HG02678 (cell line): ENCODE results near the gene PLA2G6.

ENCODE experiments used
- ATAC-seq: cut with Tn5 transposase; IDR thresholded peaks from one replicate; pipeline ENCODE4 v1.9.1; 2021; ENCODE audit warnings: mild to moderate bottlenecking, moderate library complexity; ENCODE audit not compliant: unreplicated experiment

PLA2G6 gene

DNA sequence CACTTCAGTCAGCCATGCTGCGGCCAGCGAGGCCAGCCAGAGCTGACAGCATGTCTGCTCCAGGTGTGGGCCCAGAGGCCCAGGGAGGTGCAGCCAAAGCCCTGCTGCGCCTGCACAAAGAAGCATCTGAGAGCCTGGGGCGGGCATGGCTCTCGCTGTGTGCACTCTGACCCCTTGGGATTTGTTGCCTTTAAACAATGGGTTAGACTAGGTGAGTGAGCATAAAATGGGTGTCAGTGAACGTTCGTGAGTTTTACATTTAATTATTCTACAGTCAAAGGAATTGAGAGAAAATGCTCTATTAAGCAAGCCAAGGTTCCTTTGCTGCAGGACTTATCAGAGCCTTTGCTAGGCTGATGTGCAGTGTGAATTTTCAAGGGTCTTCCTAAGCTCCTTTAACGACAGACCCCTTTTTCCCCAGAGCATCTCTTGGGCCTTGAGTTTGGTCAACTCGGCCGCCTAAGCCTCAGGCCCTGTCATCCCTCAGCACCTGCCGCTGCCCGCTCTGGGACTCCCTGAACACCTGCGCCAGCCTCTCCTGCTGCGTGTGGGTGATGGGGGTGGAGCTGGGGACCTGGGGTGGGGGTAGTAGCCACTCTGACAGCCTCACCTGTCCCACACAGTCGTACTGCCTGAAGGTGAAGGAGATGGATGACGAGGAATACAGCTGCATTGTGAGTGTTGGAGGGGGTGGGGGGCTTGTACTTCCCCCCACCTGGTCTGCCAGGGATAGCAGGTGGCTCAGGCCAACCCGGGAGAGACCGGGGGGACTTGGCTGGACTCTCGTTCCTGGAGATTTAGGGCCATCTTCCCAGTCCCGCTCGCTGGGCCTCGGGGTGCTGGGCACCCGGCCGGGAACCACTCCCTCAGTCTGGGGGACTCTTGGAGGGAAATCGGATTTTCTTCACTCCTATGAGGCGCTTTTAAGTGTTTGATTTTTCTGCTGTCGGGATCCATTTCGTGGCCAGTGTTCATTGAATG, 108.2 kb downstream of the PLA2G6 start:
- ATAC-seq, result no peak

DNA sequence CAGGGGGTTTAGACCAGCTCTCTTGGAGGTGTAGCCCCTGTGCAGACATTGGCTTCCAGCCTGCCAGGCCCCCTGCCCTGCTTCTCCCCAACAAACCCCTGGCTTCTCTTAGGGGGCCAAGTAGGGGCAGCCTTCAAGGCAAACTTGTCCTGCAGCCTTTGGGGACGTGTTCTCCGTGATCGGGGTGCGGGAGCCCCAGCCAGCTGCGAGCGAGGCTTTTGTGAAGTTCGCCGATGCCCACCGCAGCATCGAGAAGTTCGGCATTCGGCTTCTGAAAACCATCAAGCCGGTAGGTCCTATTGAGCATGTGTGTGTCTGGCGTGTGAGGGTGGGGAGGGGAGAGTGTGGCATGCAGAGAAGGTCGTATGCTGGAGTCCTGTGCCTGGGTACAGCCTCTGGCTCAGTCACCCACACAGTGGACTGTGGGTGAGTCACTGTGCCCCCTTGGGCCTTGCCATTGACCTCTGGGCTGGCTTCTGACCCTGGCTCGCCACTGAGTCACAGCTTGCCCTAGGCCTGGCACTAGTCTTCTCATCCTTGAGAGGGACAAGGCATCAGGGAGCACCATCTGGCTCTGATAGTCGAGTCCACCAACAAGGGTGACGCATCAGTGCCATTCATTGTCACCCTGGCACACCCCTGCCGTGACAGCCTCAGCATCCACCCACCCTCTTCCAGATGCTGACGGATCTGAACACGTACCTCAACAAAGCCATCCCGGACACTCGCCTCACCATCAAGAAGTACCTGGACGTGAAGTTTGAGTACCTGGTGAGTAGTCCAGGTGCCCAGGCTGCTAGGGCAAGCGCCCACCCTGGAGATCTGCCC, 109.1 kb downstream of the PLA2G6 start:
- no peak for ATAC-seq

DNA sequence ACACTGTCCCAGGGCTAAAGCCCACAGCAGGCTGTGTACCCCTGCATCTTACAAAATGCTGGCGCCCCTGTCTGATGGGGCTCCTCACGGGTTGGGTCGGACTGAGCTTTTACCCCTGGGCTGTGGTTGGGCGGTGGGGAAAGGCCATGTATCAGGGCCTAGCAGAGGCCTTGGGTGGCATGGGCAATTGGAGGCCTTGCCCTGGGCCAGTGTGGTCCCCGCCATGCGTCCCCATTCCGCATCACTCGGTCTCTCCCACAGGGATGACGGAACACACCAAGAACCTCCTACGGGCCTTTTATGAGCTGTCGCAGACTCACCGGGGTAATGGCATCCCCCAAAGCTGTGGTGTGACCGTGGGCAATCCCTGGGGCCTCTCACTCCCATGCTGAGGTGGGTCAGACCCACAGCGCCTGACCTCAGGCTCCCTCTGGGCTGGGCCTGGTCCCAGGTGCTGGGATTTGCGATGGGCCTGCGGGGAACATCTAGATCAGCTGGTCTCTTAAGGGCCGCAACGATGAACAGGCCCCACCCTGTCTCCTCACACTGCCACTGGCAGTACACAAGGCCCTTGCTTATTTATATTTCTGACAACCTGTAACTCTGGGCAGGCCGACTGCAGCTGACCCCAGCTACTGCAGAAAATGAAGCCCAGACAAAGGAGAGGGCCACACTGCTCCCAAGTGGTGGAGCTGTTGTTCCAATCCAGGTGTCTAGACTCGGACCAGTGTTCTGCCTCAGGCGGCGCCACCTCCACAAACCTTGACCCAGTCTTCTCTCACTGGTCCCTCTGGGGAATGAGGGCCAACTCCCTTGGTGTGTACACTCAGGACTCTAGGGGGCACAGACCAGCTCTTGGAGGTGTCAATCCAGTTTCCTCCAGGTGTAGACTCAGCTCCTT, 110.0 kb downstream of the PLA2G6 start:
- no peak for ATAC-seq

DNA sequence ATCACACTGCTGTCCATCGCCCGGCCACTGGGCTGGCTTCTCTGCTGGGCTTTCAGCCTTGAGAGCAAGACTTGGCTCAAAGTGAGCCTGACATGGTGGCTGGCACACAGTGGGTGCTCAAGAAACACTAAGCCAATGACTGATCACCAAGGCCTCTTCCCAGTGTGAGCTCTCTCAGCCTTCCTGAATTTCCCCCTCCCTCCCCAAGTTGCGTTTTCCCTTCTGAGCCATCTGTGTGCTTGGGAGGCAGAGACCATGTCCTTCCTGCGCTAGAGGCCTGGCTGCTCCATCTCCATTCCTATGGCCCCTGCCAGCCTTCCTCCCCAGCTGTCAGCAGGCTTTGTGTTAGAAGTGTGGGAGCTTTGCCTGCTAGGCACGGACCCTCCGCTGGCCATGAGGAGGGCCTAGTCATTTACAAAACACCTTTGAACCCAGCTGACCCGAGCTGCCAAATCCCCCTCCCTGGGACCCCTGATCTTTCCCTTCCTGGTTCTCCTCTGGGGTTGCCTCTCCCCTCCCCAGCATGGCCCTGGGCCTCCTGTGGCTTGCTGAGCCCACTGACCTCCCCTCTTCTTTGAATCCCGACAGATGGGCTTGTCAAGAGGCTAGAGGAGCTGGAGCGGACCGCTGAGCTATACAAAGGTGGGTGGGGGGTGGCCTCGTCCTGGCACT, 111.2 kb downstream of the PLA2G6 start:
- ATAC-seq, result no peak

DNA sequence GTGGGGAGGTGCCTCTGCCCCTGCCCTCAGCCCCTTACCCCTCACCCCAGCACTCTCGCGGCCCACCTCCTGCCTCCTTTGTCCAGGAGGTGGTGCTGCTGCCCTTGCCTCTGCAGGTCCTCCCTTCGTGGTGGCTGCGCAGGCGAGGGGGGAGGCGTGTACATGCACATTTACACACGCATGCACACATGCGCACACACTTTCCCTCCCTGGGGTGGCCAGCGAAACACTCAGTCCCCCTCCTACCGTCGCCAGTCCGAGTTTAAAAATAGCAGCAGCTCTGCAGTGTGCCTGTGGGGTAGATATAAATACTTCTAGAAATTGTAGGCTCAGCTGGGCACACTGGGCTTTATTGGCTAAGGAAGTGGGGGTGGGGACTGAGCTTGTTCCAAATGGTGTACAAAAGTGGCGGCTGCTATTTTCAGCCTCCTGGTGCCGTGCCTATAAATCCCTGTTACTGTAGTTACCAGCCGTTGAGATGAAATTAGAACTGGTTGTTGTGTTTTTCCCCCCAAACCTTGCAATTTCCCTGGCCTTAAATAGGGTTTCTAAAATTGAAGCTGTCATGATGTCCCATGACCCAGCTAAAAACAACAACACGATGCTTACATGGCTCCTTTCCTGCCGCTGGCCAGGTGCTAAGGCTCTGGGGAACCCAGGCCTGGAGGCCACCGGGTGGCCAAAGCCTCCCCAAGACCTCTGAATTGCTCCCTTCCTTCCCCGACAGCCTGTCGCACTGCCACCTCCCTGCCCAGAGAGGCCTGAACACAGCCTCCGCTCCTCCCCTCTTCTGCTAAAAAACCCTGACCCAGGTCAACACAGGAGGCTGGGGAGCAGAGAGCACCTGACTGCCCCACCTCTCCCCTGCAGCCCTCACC, 112.0 kb downstream of the PLA2G6 start:
- no peak for ATAC-seq

DNA sequence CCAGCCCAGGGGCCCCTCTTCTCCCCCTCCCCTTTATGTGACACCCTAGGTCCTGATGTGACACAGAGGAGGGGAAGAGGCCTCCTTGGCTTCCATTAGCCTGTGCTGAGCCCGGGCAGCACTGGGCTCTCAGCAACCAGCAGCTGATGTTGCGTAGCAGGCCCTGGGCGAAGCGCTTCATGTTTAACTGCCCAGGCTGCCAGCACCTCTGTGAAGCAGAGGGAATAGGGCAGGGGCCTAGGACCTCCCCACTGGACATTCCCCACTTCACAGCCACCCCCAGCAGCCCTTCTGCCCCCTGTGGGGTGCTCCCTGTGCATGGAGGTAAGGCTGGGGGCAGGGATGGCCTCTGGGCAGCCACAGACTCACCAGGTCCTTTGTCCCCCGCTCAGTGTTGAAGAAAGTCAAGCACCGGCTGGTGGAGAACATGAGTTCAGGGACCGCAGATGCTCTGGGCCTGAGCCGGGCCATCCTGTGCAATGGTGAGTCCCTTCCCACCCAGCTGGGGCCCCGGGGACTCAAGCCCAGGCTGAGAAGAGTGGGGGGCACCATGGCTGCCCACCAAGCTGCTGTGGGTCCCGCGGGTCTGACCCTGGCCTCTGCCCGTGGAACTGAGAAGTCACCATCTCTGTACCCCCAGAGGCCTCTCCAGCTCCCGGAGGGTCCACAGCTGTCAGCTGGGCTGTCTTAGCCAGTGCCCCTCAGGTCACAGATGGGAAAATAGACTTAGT, 112.8 kb downstream of the PLA2G6 start:
- ATAC-seq, result no peak

DNA sequence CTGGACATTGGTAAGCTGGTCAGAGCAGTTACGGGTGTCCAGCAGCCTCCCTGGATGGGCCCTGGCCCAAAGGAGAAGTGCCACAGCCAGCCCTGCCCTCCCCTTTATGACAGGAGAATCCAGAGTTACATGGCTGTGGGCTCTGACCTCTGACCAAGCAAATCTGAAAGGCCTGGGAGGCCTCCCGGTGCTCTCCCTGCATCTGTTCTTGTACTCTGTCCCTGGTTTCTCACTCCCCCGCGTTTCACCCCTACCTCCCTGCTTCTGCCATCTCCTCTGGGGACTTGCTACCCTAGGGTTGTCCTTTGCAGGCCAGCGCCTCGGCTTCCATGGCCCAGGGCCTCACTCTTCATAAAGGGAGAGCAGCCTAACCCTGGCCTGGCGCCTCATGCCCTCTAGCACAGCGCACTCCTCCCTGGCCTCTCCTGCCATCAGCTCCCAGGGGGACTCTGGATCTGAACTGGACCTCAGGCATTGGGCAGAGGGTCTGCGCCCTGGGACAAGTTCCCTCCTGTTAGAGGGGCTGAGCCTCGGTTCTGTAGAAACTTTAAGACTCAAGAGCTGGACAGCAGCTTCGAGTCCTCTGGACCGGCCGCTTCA, 113.8 kb downstream of the PLA2G6 start:
- ATAC-seq, result no peak

DNA sequence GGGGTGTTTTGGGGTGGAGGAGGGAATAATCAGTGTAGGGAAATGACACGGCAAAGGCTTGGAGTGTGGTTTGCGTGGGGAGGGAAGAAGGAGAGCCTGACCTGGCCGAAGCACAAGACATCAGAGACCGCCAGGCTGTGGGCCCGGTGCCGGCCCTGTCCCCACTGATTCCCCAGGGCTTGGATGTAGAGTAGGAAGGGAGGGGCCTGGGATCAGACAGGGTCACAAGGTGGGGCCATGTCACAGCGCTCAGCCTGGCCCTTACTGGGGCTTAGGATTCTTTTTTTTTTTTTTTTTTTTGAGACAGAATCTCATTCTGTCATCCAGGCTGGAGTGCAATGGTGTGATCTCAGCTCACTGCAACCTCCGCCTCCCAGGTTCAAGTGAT, 114.6 kb downstream of the PLA2G6 start:
- ATAC-seq, result no peak

DNA sequence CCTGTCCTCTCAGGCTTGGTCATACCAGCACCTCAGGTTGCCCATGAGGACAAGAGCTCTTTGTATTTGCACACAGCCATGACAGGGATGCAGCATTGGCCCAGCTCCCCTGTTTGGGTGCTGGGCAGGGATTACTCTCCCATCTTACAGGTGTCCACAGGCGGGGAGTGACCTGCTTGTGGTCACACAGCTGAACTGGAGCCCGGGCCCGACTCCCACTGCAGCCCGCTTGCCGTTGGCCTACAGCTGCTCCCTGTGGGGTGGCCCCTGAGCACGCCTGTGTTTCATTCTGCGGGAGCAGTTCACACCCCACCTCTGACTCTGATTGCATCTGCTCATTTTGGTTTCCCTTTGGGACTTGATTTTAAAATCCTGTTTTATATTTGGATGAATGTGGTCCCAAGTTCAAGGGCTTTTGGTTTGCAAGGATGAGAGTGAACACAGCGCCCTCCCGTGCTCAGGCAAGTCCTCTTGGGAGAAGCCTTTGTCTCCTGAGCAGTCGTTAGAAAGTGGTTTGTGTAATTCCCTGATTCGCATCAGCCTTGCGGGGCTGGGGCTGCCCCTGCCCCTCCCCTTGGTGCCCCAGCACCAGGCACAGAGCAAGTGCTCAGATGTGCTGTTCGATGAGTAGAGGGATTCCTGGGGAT, 115.1 kb downstream of the PLA2G6 start:
- ATAC-seq, result no peak

DNA sequence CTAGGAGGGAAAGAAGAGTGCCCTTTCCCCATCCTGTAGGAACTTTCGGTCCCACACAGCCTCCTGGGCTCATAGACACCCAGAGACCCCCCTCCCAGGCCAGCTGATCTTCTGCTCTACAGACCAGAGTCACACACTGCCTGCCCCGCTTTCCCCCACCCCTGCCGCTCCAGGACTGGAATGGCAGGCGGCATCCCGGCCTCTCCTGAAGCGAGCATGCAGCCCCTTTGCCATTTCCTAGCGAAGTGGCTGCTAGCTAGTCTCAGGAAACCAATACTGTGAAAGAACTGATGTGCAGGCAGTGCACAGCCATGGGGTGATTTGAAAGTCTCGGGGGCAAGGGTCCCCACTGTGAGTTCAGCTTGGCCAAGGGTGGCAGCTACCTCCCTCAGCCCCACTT, 116.1 kb downstream of the PLA2G6 start:
- no peak for ATAC-seq

DNA sequence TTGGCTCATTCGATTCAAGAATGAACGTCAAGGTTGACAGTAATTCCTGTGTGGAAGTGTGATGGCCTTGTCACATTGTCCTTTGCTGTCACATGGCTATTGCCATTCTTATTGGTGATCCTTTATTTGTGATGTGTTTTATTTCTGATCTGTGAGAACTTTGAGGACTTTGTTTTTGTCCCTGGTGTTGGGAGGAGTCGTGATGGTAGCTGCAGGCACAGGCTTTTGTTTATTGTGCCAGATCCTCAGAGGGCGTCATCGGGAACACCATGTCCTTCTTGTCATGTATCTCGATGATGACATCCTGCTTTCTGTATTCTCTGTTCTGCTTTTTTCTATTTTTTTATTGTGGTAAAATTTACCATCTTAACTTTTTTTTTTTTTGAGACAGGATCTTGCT, 118.8 kb downstream of the PLA2G6 start:
- ATAC-seq, result no peak
